K562 (cell line): ENCODE data around the gene CPSF4. TPM values are rescaled to one million over a fixed set of nuclear protein-coding genes. Genes with fewer than 3 reads are reported as not detected.

ENCODE experiments used
- EP300 ChIP-seq: IDR thresholded peaks from 2 replicates; pipeline ENCODE4 v1.6.1; 2012; ENCODE audit warnings: low read length, improper control_type of control experiment
- FOSL1 ChIP-seq: fragments of 200-800 bp; sonication (Bioruptor generic); conservative IDR thresholded peaks from 2 replicates; pipeline ENCODE4 v1.6.1; 2016; ENCODE audit warnings: missing genetic modification characterization, missing compliant biosample characterization
- HNRNPLL ChIP-seq: fragments of 200-400 bp; formaldehyde crosslinking; IDR thresholded peaks from 2 replicates; pipeline ENCODE4 v1.6.1; 2017; ENCODE audit warnings: low read length, low read depth, mild to moderate bottlenecking; ENCODE audit not compliant: poor library complexity, severe bottlenecking
- JUNB ChIP-seq: fragments of 450-650 bp; formaldehyde crosslinking; conservative IDR thresholded peaks from 2 replicates; pipeline ENCODE4 v1.4.0; 2020; ENCODE audit warnings: mild to moderate bottlenecking
- LARP7 ChIP-seq: fragments of 450-650 bp; IDR thresholded peaks from 2 replicates; pipeline ENCODE4 v1.6.1; 2016
- MAZ ChIP-seq, 2 experiments: fragments of 450-650 bp in 1 of 2; sonication (generic) in 1 of 2; formaldehyde crosslinking; IDR thresholded peaks in 1 of 2; conservative IDR thresholded peaks in 1 of 2; 2 replicates each; pipeline versions ENCODE4 v1.4.0 to v1.5.0; 2020; ENCODE audit warnings: mild to moderate bottlenecking in 1 of 2, missing genetic modification reagents in 1 of 2
- NR4A1 ChIP-seq, 2 experiments: fragments of 250-450 bp in 1 of 2; fragments of 450-650 bp in 1 of 2; sonication (Bioruptor Pico) in 1 of 2; IDR thresholded peaks; 2 replicates each; pipeline versions ENCODE4 v1.4.0 to v1.6.1; 2016 to 2020; ENCODE audit warnings: mild to moderate bottlenecking in 2 of 2, missing compliant biosample characterization in 1 of 2, missing genetic modification characterization in 1 of 2, moderate library complexity in 1 of 2
- SOX6 ChIP-seq: fragments of 450-650 bp; IDR thresholded peaks from 2 replicates; pipeline ENCODE4 v1.6.1; 2014; ENCODE audit warnings: mild to moderate bottlenecking
- SP1 ChIP-seq: sonication (generic); formaldehyde crosslinking; IDR thresholded peaks from 2 replicates; pipeline ENCODE4 v1.8.1; 2022; ENCODE audit warnings: mild to moderate bottlenecking, missing genetic modification reagents
- SUPT5H ChIP-seq: fragments of 450-650 bp; IDR thresholded peaks from 2 replicates; pipeline ENCODE4 v1.6.1; 2016
- TBL1XR1 ChIP-seq, 2 experiments: IDR thresholded peaks; 2 replicates each; pipeline ENCODE4 v1.6.1; 2012; ENCODE audit warnings: improper control_type of control experiment in 2 of 2, low read length in 2 of 2, mild to moderate bottlenecking in 1 of 2
- TEAD4 ChIP-seq, 2 experiments: sonication (generic) in 1 of 2; formaldehyde crosslinking in 1 of 2; IDR thresholded peaks; 2 replicates each; pipeline versions ENCODE4 v1.6.1 to v1.8.0; 2012 to 2022; ENCODE audit warnings: borderline replicate concordance in 1 of 2, inconsistent platforms in 1 of 2, low read length in 1 of 2, mild to moderate bottlenecking in 1 of 2, missing genetic modification reagents in 1 of 2
- USF2 ChIP-seq: sonication (generic); formaldehyde crosslinking; IDR thresholded peaks from 2 replicates; pipeline ENCODE4 v1.5.0; 2020; ENCODE audit warnings: missing genetic modification reagents
- YBX1 ChIP-seq: fragments of 450-650 bp; IDR thresholded peaks from 2 replicates; pipeline ENCODE4 v1.7.1; 2016; ENCODE audit warnings: mild to moderate bottlenecking
- ZNF445 ChIP-seq: fragments of 250-450 bp; sonication (Bioruptor Pico); IDR thresholded peaks from 2 replicates; pipeline ENCODE4 v1.4.0; 2020; ENCODE audit warnings: low read depth, mild to moderate bottlenecking, moderate library complexity
- polyA plus RNA-seq, 8 experiments: library from polyadenylated mRNA; depleted of rRNA in 4 of 8; stranded (reverse) in 5 of 8; unstranded in 3 of 8; fragments of >200 nt; fragmentation: Nextera tagmentation in 2 of 8; fragmentation: Illumina TruSeq in 1 of 8; extraction: Ambion mirVana in 2 of 8; extraction: Trizol in 1 of 8; gene quantifications; 2 replicates each; pipeline versions ENCODE4 v1.2.1 to v1.2.3, GENCODE V29; 2011 to 2014; ENCODE audit warnings: inconsistent platforms in 1 of 8, missing spikeins in 1 of 8
- total RNA-seq, 7 experiments: library from RNA; depleted of rRNA in 6 of 7; stranded (reverse); fragments of >200 nt in 6 of 7; fragmentation: Illumina TruSeq in 2 of 7; extraction: Trizol in 2 of 7; gene quantifications; 2 replicates each; pipeline versions ENCODE4 v1.2.1 to v1.2.3, GENCODE V29; 2011 to 2021; ENCODE audit warnings: low replicate concordance in 1 of 7
- TF ChIP-seq, protein P1 (sequence below), 2 experiments: fragments of 450-650 bp; formaldehyde crosslinking in 1 of 2; IDR thresholded peaks; 2 replicates each; pipeline versions ENCODE4 v1.4.0 to v1.6.1; 2014 to 2020; ENCODE audit warnings: mild to moderate bottlenecking in 2 of 2, borderline replicate concordance in 1 of 2, low read depth in 1 of 2
- TF ChIP-seq, protein P2 (sequence below): fragments of 450-650 bp; IDR thresholded peaks from 2 replicates; pipeline ENCODE4 v1.6.1; 2016; ENCODE audit warnings: low read depth, mild to moderate bottlenecking, moderate library complexity

The CPSF4 gene
- total and polyA plus RNA-seq, 9 of the 15 experiments (the other 6 are each of a cell fraction or from before 2014, with no cell fraction given): 16.9 to 118 (median 71.7) TPM

DNA sequence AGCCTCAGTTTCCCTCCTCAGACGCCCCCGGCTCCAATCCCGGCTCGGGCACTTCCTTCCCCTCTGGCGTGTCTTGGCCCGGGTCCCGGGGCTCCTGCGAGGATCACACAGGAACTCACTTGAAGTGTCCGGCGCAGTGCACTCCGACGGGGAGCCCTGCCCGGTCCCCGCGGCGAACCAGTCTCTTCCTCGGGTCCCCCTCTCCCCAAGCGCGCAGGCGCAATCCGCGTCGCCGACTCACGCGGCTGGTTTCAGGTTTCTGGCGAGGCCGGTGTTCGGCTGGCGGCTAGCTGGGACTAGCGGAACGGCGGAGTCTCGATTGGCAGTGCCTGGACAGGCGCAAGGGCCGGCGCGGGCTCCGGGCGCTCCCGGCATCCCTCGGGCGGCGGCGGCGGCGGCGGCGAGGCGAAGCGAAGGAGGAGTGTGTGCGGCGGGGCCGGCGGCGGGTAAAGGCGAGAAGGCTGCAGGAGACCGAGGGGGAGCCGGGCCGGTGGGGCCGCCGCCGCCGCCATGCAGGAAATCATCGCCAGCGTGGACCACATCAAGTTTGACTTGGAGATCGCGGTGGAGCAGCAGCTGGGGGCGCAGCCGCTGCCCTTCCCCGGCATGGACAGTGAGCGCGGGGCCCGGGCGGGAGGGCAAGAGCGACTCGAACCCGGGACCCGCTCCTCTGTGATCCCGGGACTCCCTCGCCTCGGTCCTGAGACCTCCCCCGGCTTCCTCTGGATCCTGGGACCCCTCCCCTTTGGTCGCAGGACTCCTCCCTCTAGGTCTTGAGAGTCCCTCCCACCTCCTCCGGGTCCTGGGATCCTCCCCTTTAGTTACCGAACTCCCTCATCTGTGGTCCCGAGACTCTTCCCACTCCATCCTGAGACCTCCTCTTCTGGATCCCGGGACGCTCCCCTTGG is at the start of gene CPSF4, which contains the start of gene PTCD1 (continued):
- TF ChIP-seq, protein P1, sequence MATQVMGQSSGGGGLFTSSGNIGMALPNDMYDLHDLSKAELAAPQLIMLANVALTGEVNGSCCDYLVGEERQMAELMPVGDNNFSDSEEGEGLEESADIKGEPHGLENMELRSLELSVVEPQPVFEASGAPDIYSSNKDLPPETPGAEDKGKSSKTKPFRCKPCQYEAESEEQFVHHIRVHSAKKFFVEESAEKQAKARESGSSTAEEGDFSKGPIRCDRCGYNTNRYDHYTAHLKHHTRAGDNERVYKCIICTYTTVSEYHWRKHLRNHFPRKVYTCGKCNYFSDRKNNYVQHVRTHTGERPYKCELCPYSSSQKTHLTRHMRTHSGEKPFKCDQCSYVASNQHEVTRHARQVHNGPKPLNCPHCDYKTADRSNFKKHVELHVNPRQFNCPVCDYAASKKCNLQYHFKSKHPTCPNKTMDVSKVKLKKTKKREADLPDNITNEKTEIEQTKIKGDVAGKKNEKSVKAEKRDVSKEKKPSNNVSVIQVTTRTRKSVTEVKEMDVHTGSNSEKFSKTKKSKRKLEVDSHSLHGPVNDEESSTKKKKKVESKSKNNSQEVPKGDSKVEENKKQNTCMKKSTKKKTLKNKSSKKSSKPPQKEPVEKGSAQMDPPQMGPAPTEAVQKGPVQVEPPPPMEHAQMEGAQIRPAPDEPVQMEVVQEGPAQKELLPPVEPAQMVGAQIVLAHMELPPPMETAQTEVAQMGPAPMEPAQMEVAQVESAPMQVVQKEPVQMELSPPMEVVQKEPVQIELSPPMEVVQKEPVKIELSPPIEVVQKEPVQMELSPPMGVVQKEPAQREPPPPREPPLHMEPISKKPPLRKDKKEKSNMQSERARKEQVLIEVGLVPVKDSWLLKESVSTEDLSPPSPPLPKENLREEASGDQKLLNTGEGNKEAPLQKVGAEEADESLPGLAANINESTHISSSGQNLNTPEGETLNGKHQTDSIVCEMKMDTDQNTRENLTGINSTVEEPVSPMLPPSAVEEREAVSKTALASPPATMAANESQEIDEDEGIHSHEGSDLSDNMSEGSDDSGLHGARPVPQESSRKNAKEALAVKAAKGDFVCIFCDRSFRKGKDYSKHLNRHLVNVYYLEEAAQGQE (IDR thresholded peaks at IDR 0.05; ENCODE audit: borderline replicate concordance): peak; percentile 99
- TF ChIP-seq, protein P1 (CRISPR knock-in tag; IDR thresholded peaks at IDR 0.05; ENCODE audit: low read depth): peak; percentile 65; the same call in 1 of the 2 replicates
- no peak for TF ChIP-seq LARP7
- peak; percentile 55 for TF ChIP-seq SOX6
- peak; percentile 67 to 94; a peak in 3 of 4 replicates for TF ChIP-seq MAZ (CRISPR knock-in tag; conservative IDR thresholded peaks at IDR 0.05 in 1 of 2, IDR thresholded peaks at IDR 0.05 in 1 of 2)
- peak; percentile 92 for TF ChIP-seq SUPT5H
- TF ChIP-seq HNRNPLL: peak; percentile 75
- TF ChIP-seq FOSL1: peak; percentile 44; the same call in 1 of the 2 replicates
- TF ChIP-seq YBX1: no peak
- no peak for TF ChIP-seq TEAD4 (IDR thresholded peaks at IDR 0.05; ENCODE audit: low read length)
- no peak for TF ChIP-seq TEAD4 (CRISPR knock-in tag; IDR thresholded peaks at IDR 0.05; ENCODE audit: borderline replicate concordance)
- 0 out of 2 replicates have a peak, but pooled peaks have one; percentile 56 for TF ChIP-seq EP300
- TF ChIP-seq USF2: no peak
- 0 out of 2 replicates have a peak, but pooled peaks have one; percentile 12 for TF ChIP-seq JUNB (CRISPR knock-in tag)
- peak in 1 of 2 experiments; percentile 67; a peak in 1 of 4 replicates for TF ChIP-seq TBL1XR1 (IDR thresholded peaks at IDR 0.05; ENCODE audit: low read length in 2 of 2)
- TF ChIP-seq NR4A1 (CRISPR knock-in tag; IDR thresholded peaks at IDR 0.05): peak; percentile 81; the same call in 1 of the 2 replicates
- TF ChIP-seq NR4A1 (tag; IDR thresholded peaks at IDR 0.05): peak; percentile 76
- peak; percentile 75 for TF ChIP-seq SP1 (CRISPR knock-in tag)
- TF ChIP-seq, protein P2, sequence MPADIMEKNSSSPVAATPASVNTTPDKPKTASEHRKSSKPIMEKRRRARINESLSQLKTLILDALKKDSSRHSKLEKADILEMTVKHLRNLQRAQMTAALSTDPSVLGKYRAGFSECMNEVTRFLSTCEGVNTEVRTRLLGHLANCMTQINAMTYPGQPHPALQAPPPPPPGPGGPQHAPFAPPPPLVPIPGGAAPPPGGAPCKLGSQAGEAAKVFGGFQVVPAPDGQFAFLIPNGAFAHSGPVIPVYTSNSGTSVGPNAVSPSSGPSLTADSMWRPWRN: no peak
- TF ChIP-seq ZNF445 (CRISPR knock-in tag): peak; percentile 77; the same call in 1 of the 2 replicates
